Heart right ventricle (tissue), 16 donors: ENCODE measurements around the gene SLC26A11. TPM values are rescaled to one million over a fixed set of nuclear protein-coding genes. Genes with fewer than 3 reads are reported as not detected.

Experiments
- ATAC-seq, 8 donors: fragments of 200-7000 bp; cut with Tn5 transposase; one replicate each; pipeline ENCODE4 v1.9.1; 2020; ENCODE audit warnings: mild to moderate bottlenecking in 8 of 8, moderate library complexity in 8 of 8, moderate number of reproducible peaks in 1 of 8
- DNase-seq, 2 donors: peaks; one replicate each; pipeline ENCODE4 v3.0.0-alpha.2; 2020
- H3K27ac ChIP-seq, 10 donors: fragments of 200-600 bp; sonication (generic) in 2 of 10; one replicate each; pipeline versions ENCODE4 v1.5.0 to v1.8.0; 2020 to 2022; ENCODE audit warnings: mild to moderate bottlenecking in 3 of 10
- H3K27me3 ChIP-seq, 7 donors: fragments of 200-600 bp; one replicate each; pipeline ENCODE4 v1.8.0; 2021 to 2022; ENCODE audit warnings: mild to moderate bottlenecking in 2 of 7
- H3K36me3 ChIP-seq, 9 donors: fragments of 200-600 bp; sonication (generic) in 1 of 9; one replicate each; pipeline versions ENCODE4 v1.5.0 to v1.8.0; 2020 to 2022; ENCODE audit warnings: mild to moderate bottlenecking in 2 of 9
- H3K4me1 ChIP-seq, 9 donors: fragments of 200-600 bp; sonication (generic) in 1 of 9; one replicate each; pipeline versions ENCODE4 v1.5.0 to v1.8.0; 2020 to 2022; ENCODE audit warnings: mild to moderate bottlenecking in 4 of 9
- H3K4me3 ChIP-seq, 10 donors: fragments of 200-600 bp; sonication (generic) in 2 of 10; one replicate each; pipeline versions ENCODE4 v1.5.0 to v1.8.0; 2020 to 2022; ENCODE audit warnings: mild to moderate bottlenecking in 7 of 10, moderate library complexity in 2 of 10
- H3K9me3 ChIP-seq, 11 donors: fragments of 200-600 bp in 10 of 11; sonication (generic) in 2 of 11; one replicate each; pipeline versions ENCODE4 v1.5.0 to v1.8.0; 2013 to 2022; ENCODE audit warnings: mild to moderate bottlenecking in 2 of 11, control low read depth in 1 of 11, moderate library complexity in 1 of 11
- WGBS, 2 donors: extraction: QIAGEN DNeasy Blood & Tissue Kit; methylation state at CpG; one replicate each; pipeline ENCODE4 v1.1.7; 2013; ENCODE audit warnings: inconsistent platforms in 1 of 2; 5-methylcytosine and 5-hydroxymethylcytosine counted together
- intact Hi-C, 10 donors: fragments of 100-400 bp; cut with DNase I; formaldehyde crosslinking; loops; one replicate each; pipeline versions ENCODE4 v1.11.1 to v1.14.2; 2022
- polyA plus RNA-seq, 2 donors: library from polyadenylated mRNA; stranded (reverse); fragments of 200-250 nt; gene quantifications; one replicate each; pipeline ENCODE4 v1.2.3, GENCODE V29; 2013
- total RNA-seq, 10 donors: library from RNA; stranded (reverse); fragmentation: NEBNext Ultra II Directional in 3 of 10; extraction: Animal tissue kit (Norgen Biotek cat#: 25700) in 3 of 10; gene quantifications; one replicate each; pipeline versions ENCODE4 v1.2.1 to v1.2.4, GENCODE V29; 2021 to 2023
- TF ChIP-seq, protein P1 (sequence below), 9 donors: fragments of 200-600 bp; sonication (generic) in 2 of 9; IDR thresholded peaks; one replicate each; pipeline versions ENCODE4 v1.5.0 to v1.8.0; 2021 to 2022; ENCODE audit warnings: antibody characterized with exemption in 9 of 9, mild to moderate bottlenecking in 5 of 9, moderate library complexity in 1 of 9
- donor health status: Arrhythmogenic right ventricular cardiomyopathy.
- donor health status: ischemic (EF 13 %, LVEDD 7.1; RV severe dilation, severe dysfunction).
- donor health status: healthy with polysubstance abuse.
- donor health status: DM: no; HTN: yes; CAD: no.
- donor health status: DM: no; HTN: no; CAD: no.
- donor health status: ischemic (EF 25% LVEDD 6.9; RV normal size, moderate dysfunction).
- donor health status: ischemic (EF 25% LVEDD 5.7; RV mildly dilated, moderate dysfunction).
- donor health status: healthy.
- donor health status: DM: yes; HTN: yes; CAD: no.
- donor health status: Ischemic cardiomyopathy.
- donor health status: ischemic (EF 35%, LVEDD 5.7; RV mildly dilated, moderate dysfunction).
- donor health status: nonischemic (EF 11% LVEDD 7.7; RV severe dilation, severe dysfunction).
- donor health status: DM: yes; HTN: yes; CAD: no.
- donor health status: PGD.
- donor health status: ischemic (EF 29% LVEDD 5.4; RV normal size, mild dysfunction).
- donor health status: nonischemic (EF 23%, LVEDD 6.1; RV moderate dilation, normal function).

Gene SLC26A11
- total and polyA plus RNA-seq, 12 donors: 3.0 to 8.6 (median 5.1) TPM

DNA sequence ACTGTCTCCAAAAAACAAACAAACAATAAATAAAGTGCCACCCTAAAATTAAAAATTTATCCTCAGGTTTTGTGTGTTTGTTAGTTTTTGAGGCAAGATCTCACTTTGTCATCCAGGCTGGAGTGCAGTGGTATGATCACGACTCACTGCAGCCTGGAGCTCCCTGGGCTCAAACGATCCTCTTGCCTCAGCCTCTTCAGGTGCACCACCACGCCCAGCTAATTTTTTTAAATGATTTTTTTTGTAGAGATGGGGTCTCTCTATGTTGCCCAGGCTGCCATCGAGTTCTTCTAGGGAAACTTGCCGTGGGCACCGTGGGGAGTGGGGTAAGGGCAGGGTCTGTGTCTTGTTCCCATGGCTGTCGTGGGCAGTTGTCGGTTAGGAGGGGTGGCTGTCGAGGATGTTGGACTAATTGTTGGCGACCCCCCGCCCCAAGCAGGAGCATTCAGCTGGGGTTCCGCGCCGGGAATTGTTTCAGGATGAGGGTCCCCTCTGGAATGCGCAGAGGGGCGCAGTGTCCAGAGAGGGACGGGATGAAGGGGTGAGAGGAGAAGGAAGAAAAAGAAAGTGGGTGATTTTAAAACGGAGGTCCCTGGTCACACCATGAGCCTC lies 39.3 kb downstream of the SLC26A11 start:
- Histone ChIP-seq H3K4me1 (peaks cover 9 to 57% (median 35%) of the 10 kb centered on the region in 9 donors), H3K9me3 (no peaks in the 10 kb centered on the region), H3K27ac (peak overlapping the region; percentile 86 to 98 (median 95)), H3K36me3 (peaks cover 0 to 6% (median 0%) of the 10 kb centered on the region in 9 donors), H3K4me3 (peak overlapping the region; percentile 21 to 85 (median 60)), H3K27me3 (no peaks in the 10 kb centered on the region)
- ATAC-seq (no peak), DNase-seq (no peak)
- TF ChIP-seq, protein P1, sequence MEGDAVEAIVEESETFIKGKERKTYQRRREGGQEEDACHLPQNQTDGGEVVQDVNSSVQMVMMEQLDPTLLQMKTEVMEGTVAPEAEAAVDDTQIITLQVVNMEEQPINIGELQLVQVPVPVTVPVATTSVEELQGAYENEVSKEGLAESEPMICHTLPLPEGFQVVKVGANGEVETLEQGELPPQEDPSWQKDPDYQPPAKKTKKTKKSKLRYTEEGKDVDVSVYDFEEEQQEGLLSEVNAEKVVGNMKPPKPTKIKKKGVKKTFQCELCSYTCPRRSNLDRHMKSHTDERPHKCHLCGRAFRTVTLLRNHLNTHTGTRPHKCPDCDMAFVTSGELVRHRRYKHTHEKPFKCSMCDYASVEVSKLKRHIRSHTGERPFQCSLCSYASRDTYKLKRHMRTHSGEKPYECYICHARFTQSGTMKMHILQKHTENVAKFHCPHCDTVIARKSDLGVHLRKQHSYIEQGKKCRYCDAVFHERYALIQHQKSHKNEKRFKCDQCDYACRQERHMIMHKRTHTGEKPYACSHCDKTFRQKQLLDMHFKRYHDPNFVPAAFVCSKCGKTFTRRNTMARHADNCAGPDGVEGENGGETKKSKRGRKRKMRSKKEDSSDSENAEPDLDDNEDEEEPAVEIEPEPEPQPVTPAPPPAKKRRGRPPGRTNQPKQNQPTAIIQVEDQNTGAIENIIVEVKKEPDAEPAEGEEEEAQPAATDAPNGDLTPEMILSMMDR (IDR thresholded peaks at IDR 0.05): no peak
- intact Hi-C loops: loop anchor here in 6 of 10 donors (2.0 to 10.0 kb wide), 7 partner anchors 37 to 252 kb away; partner anchors contain the start of genes EIF4A3 (in 5 of the 6), GAA (in 2 of the 6), SGSH (in 1 of the 6) and SLC26A11 (in 1 of the 6)
- 41 to 56% methylated on average over 18 of the region's 18 CpGs for WGBS, 2 donors

DNA sequence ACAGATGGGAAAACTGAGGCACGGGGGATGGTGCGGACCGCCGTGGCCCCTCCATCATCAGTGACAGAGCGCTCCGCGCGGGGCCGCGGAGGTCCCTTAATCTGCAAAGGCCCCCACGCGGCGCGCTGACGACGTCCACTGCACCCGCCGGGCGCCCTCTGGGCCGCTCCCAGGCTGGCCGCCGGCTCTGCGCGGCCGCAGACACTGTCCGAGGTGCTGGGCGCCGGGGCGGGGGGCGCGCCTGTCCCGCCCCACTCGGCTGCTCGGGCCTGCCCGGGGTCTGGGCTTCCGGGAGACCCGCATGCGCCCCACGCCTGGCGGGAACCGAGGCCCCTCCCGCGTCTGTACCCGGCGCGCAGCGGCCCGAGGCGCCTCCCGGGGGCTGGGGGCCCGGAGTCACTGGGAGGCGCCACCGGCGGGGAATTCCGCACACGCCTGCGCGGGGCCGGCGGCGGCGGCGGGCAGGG lies 39.9 kb downstream of the SLC26A11 start:
- peaks cover 9 to 57% (median 40%) of the 10 kb centered on the region in 9 donors for H3K4me1 ChIP-seq
- intact Hi-C loops: loop anchor here in 6 of 10 donors (5.0 to 10.0 kb wide), 4 partner anchors 38 to 115 kb away; partner anchors contain the start of genes EIF4A3 (in 4 of the 6), SGSH (in 1 of the 6) and SLC26A11 (in 1 of the 6)
- 0 to 1% methylated on average over 49 to 63 of the region's 63 CpGs for WGBS, 2 donors

DNA sequence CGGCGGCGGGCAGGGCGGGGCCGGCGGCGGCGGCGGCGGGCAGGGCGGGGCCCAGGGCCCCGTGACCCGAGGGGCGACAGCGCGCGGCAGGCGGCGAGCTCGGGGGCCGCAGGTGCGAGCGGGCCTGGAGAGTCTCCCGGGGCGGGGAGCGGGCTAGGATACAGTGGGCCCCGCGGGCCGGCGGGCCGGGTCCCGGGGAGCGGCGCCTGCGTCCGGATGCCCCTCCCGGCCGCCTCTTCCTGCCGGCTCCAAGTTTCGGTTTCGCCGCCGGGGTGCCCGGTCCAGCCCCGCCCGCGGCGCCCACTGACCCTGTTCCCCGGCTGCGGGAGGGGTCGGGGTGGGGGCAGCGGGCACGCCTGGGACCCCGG lies 40.5 kb downstream of the SLC26A11 start, which contains the start of gene RNF213:
RNF213 (plus strand) TSS at position 62 of the 368 bp plus-strand sequence. CDS start 2,830 bp downstream, outside the sequence.
- peak; percentile 50 to 65 for DNase-seq
- H3K9me3 ChIP-seq: no peaks in the 10 kb centered on the region
- H3K27ac ChIP-seq: peak within 1 kb of the TSS; percentile 98 to 100 (median 99)
- ATAC-seq: peak; percentile 19 to 70 (median 48)
- TF ChIP-seq, protein P1 (IDR thresholded peaks at IDR 0.05): no peak
- intact Hi-C loops: loop anchor here in 6 of 10 donors (5.0 to 10.0 kb wide), 4 partner anchors 38 to 116 kb away; partner anchors contain the start of genes EIF4A3 (in 4 of the 6), SGSH (in 1 of the 6) and SLC26A11 (in 1 of the 6)
- peaks cover 0 to 14% (median 0%) of the 10 kb centered on the region in 9 donors for H3K36me3 ChIP-seq
- H3K27me3 ChIP-seq: no peaks in the 10 kb centered on the region
- H3K4me1 ChIP-seq: peaks cover 13 to 57% (median 47%) of the 10 kb centered on the region in 9 donors
- peak within 1 kb of the TSS; percentile 85 to 100 (median 96) for H3K4me3 ChIP-seq
- 0 to 2% methylated on average over 6 to 42 of the region's 54 CpGs for WGBS, 2 donors

More for the DNA sequence above, 39.9 kb downstream of the SLC26A11 start:
- Histone ChIP-seq H3K9me3 (no peaks in the 10 kb centered on the region), H3K4me3 (peak overlapping the region; percentile 21 to 85 (median 60)), H3K36me3 (peaks cover 0 to 7% (median 0%) of the 10 kb centered on the region in 9 donors), H3K27me3 (no peaks in the 10 kb centered on the region), H3K27ac (peak overlapping the region; percentile 86 to 98 (median 95))
- ATAC-seq: peak; percentile 61 to 84 (median 76)
- DNase-seq: peak; percentile 69 to 80
- TF ChIP-seq, protein P1 (IDR thresholded peaks at IDR 0.05): peak in 1 of 9 donors; percentile 17
